Keratinocyte (primary cell): ENCODE data around the gene S100A12. TPM values are rescaled to one million over a fixed set of nuclear protein-coding genes. Genes with fewer than 3 reads are reported as not detected.

ENCODE experiments used
- DNase-seq: peaks from one replicate; pipeline ENCODE4 v3.0.0-alpha.2; 2011; ENCODE audit warnings: low read depth, missing footprints, low spot score
- FAIRE-seq: peaks from 2 replicates; lab custom pipeline; 2011; peaks lifted over from hg19 to GRCh38; lab: Jason Lieb, UNC
- H2AFZ ChIP-seq: 2 replicates; pipeline ENCODE4 v1.6.0; 2012; ENCODE audit warnings: low read length, control low read depth, inconsistent platforms; ENCODE audit not compliant: control insufficient read depth
- H3K27ac ChIP-seq: 2 replicates; pipeline ENCODE4 v1.5.1; 2011; ENCODE audit warnings: low read length; ENCODE audit not compliant: control insufficient read depth, insufficient read depth
- H3K27me3 ChIP-seq: 3 replicates; pipeline ENCODE4 v1.6.0; 2011; ENCODE audit warnings: low read length; ENCODE audit not compliant: control insufficient read depth, insufficient read depth; ENCODE audit errors: extremely low read depth
- H3K36me3 ChIP-seq, 2 experiments: 2 replicates in 1 of 2; 3 replicates in 1 of 2; pipeline ENCODE4 v1.5.1; 2011; ENCODE audit warnings: low read length in 2 of 2, mild to moderate bottlenecking in 1 of 2; ENCODE audit not compliant: control insufficient read depth in 2 of 2, insufficient read depth in 2 of 2; ENCODE audit errors: extremely low read depth in 1 of 2
- H3K4me1 ChIP-seq: 3 replicates; pipeline ENCODE4 v1.5.1; 2011; ENCODE audit warnings: low read length; ENCODE audit not compliant: control insufficient read depth, insufficient read depth; ENCODE audit errors: extremely low read depth
- H3K4me2 ChIP-seq: 3 replicates; pipeline ENCODE4 v1.6.0; 2011; ENCODE audit warnings: low read depth, low read length; ENCODE audit not compliant: control insufficient read depth, insufficient read depth; ENCODE audit errors: extremely low read depth
- H3K4me3 ChIP-seq, 3 experiments: fragments of 200-600 bp in 1 of 3; sonication (generic) in 1 of 3; 2 replicates in 2 of 3; 3 replicates in 1 of 3; pipeline ENCODE4 v1.5.1; 2011 to 2016; ENCODE audit warnings: low read length in 3 of 3, mild to moderate bottlenecking in 3 of 3, control low read depth in 2 of 3, inconsistent platforms in 1 of 3, low read depth in 1 of 3, mixed read lengths in 1 of 3, mixed run types in 1 of 3, moderate library complexity in 1 of 3; ENCODE audit not compliant: control insufficient read depth in 2 of 3, insufficient read depth in 2 of 3; ENCODE audit errors: extremely low read depth in 1 of 3
- H3K79me2 ChIP-seq: 2 replicates; pipeline ENCODE4 v1.6.0; 2012; ENCODE audit warnings: low read length; ENCODE audit not compliant: control insufficient read depth, insufficient read depth
- H3K9ac ChIP-seq: 3 replicates; pipeline ENCODE4 v1.6.0; 2011; ENCODE audit warnings: low read length; ENCODE audit not compliant: control insufficient read depth, insufficient read depth; ENCODE audit errors: extremely low read depth
- H3K9me1 ChIP-seq: 3 replicates; pipeline ENCODE4 v1.6.0; 2011; ENCODE audit warnings: low read length; ENCODE audit not compliant: control insufficient read depth, insufficient read depth; ENCODE audit errors: extremely low read depth
- H3K9me3 ChIP-seq: 2 replicates; pipeline ENCODE4 v1.5.1; 2012; ENCODE audit warnings: low read depth, low read length; ENCODE audit not compliant: control insufficient read depth
- H4K20me1 ChIP-seq: 3 replicates; pipeline ENCODE4 v1.6.0; 2011; ENCODE audit warnings: low read length; ENCODE audit not compliant: control insufficient read depth, insufficient read depth; ENCODE audit errors: extremely low read depth
- CTCF ChIP-seq, 3 experiments: IDR thresholded peaks in 1 of 3; conservative IDR thresholded peaks in 1 of 3; optimal IDR thresholded peaks in 1 of 3; 2 replicates in 2 of 3; 3 replicates in 1 of 3; pipeline versions ENCODE3 to v1.5.1; 2011; ENCODE audit warnings: low read length in 3 of 3, mild to moderate bottlenecking in 3 of 3, moderate library complexity in 2 of 3, control low read depth in 1 of 3, inconsistent platforms in 1 of 3; ENCODE audit not compliant: insufficient read depth in 2 of 3; ENCODE audit errors: extremely low read depth in 1 of 3
- EZH2 ChIP-seq: IDR thresholded peaks from one replicate; pipeline ENCODE4 v1.6.1; 2012; ENCODE audit warnings: inconsistent platforms, mild to moderate bottlenecking, low read length, moderate library complexity
- dilution Hi-C: fragments of 300-500 bp; cut with MboI; formaldehyde crosslinking; loops from one replicate; pipeline ENCODE4 v1.7.0; 2020; ENCODE audit warnings: low sequenced_read_pairs; ENCODE audit not compliant: extremely low pct_ligation_motif_present
- polyA plus RNA-seq, 5 experiments: library from polyadenylated mRNA; depleted of rRNA in 3 of 5; stranded (reverse) in 3 of 5; stranded (forward) in 1 of 5; unstranded in 1 of 5; fragments of >200 nt; gene quantifications; 1 replicate in 1 of 5; 2 replicates in 3 of 5; 3 replicates in 1 of 5; pipeline versions ENCODE4 v1.2.1 to v1.2.3, GENCODE V29; 2011 to 2012; ENCODE audit warnings: missing spikeins in 2 of 5, low read depth in 1 of 5, low replicate concordance in 1 of 5

The S100A12 gene
- polyA plus RNA-seq, 1 donor (not counting 4 experiments of a cell fraction or from before 2014, with no cell fraction given): 1.5 TPM

- Histone ChIP-seq H3K4me2 (no peak overlapping the region), H3K27me3 (no peaks in the 10 kb centered on the region), H4K20me1 (no peaks in the 10 kb centered on the region), H3K27ac (no peak overlapping the region), H2AFZ (no peak overlapping the region), H3K4me1 (peaks cover 25% of the 10 kb centered on the region), H3K9ac (no peak overlapping the region), H3K4me3 (no peak overlapping the region), H3K36me3 (no peaks in the 10 kb centered on the region), H3K9me3 (no peaks in the 10 kb centered on the region), H3K9me1 (no peaks in the 10 kb centered on the region), H3K79me2 (no peaks in the 10 kb centered on the region)
- DNase-seq: no peak
- no peak for FAIRE-seq
- TF ChIP-seq CTCF (optimal IDR thresholded peaks at IDR 0.05 in 1 of 3, IDR thresholded peaks at IDR 0.05 in 1 of 3, conservative IDR thresholded peaks at IDR 0.05 in 1 of 3; ENCODE audit: extremely low read depth in 1 of 3, insufficient read depth in 2 of 3, low read length in 3 of 3) (no peak), EZH2 (no peak)
- dilution Hi-C loops: no loop called here
Observed at GRCh38 chr1:153366261-153366660, 9.2 kb downstream of the S100A12 start.

GRCh38 chr1:153365696-153366095 lies 9.7 kb downstream of the S100A12 start:
- H3K4me1 ChIP-seq: peaks cover 19% of the 10 kb centered on the region
- H3K9me1 ChIP-seq: no peaks in the 10 kb centered on the region
- H3K36me3 ChIP-seq: no peaks in the 10 kb centered on the region
- no peaks in the 10 kb centered on the region for H4K20me1 ChIP-seq
- no peak overlapping the region for H2AFZ ChIP-seq
- no peaks in the 10 kb centered on the region for H3K27me3 ChIP-seq
- DNase-seq (no peak), FAIRE-seq (no peak)
- no peak overlapping the region for H3K27ac ChIP-seq
- no peak for TF ChIP-seq EZH2
- TF ChIP-seq CTCF (optimal IDR thresholded peaks at IDR 0.05 in 1 of 3, IDR thresholded peaks at IDR 0.05 in 1 of 3, conservative IDR thresholded peaks at IDR 0.05 in 1 of 3; ENCODE audit: extremely low read depth in 1 of 3, insufficient read depth in 2 of 3, low read length in 3 of 3): no peak
- no peaks in the 10 kb centered on the region for H3K79me2 ChIP-seq
- H3K4me2 ChIP-seq: no peak overlapping the region
- H3K4me3 ChIP-seq: no peak overlapping the region
- H3K9ac ChIP-seq: no peak overlapping the region
- dilution Hi-C loops: no loop called here
- H3K9me3 ChIP-seq: no peaks in the 10 kb centered on the region
